Rectal smooth muscle tissue (tissue), 1 donor: Measurements from ENCODE around the gene STX1A.

Experiments used
- H3K27ac ChIP-seq: one replicate; pipeline ENCODE4 v1.7.0; 2013; ENCODE audit warnings: low read depth, low read length, inconsistent platforms
- H3K27me3 ChIP-seq: one replicate; pipeline ENCODE4 v1.7.0; 2013; ENCODE audit warnings: low read length; ENCODE audit not compliant: control insufficient read depth, insufficient read depth
- H3K36me3 ChIP-seq: one replicate; pipeline ENCODE4 v1.7.0; 2013; ENCODE audit warnings: low read length; ENCODE audit not compliant: control insufficient read depth, insufficient read depth
- H3K4me1 ChIP-seq: one replicate; pipeline ENCODE4 v1.7.0; 2013; ENCODE audit warnings: low read length; ENCODE audit not compliant: control insufficient read depth, insufficient read depth
- H3K4me3 ChIP-seq: one replicate; pipeline ENCODE4 v1.7.0; 2013; ENCODE audit warnings: low read length
- H3K9ac ChIP-seq: one replicate; pipeline ENCODE4 v1.7.0; 2013; ENCODE audit warnings: low read length

The STX1A gene

DNA sequence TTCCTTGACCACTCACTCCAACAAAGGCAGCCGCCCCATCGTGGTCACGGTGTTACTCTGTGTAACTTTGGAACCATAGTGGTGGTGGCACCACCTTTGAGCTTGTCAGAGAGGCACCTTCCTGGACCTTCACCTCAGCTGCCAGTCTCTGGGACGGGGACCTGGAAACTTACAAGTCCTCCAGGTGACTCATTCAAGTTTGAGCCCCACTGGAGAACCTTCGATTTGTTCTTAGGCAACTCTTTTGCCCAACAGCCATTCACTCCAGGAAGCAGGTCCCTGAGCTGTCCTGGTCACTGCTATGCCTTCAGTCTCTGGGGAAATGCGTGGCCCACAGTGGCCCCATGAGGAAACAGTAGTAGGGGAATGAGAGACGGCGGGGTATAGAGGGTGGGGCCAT lies 17.2 kb downstream of the STX1A start:
- no peak overlapping the region for H3K27ac ChIP-seq
- H3K36me3 ChIP-seq: peaks cover 20% of the 10 kb centered on the region
- H3K4me1 ChIP-seq: peaks cover 11% of the 10 kb centered on the region
- H3K27me3 ChIP-seq: no peaks in the 10 kb centered on the region
- H3K9ac ChIP-seq: no peak overlapping the region
- H3K4me3 ChIP-seq: no peak overlapping the region

DNA sequence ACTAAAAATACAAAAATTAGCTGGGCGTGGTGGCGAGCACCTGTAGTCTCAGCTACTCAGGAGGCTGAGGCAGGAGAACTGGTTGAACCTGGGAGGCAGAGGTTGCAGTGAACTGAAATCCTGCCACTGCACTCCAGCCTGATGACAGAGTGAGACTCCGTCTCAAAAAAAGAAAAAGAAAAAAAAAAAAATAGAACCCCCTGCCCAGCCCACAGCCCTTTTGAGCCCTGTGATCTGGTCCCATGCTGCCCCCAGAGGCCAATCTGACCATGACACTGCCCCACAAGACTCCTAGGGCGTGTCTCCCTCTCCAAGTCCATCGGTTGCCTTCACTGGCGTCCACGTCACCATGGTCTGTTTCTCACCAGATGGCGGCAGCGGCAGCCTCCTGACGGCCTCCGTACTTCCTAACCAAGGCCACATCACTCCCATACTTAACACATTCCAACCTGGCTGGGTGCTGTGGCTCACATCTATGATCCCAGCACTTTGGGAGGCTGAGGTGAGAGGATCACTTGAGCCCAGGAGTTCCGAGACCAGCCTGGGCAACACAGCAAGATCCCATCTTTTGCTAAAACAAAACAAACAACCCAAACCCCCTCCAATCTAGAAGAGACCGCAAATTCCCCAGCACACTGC lies 18.0 kb downstream of the STX1A start:
- Histone ChIP-seq H3K36me3 (peaks cover 27% of the 10 kb centered on the region), H3K4me1 (peaks cover 11% of the 10 kb centered on the region), H3K27me3 (no peaks in the 10 kb centered on the region), H3K4me3 (no peak overlapping the region), H3K27ac (no peak overlapping the region), H3K9ac (no peak overlapping the region)

DNA sequence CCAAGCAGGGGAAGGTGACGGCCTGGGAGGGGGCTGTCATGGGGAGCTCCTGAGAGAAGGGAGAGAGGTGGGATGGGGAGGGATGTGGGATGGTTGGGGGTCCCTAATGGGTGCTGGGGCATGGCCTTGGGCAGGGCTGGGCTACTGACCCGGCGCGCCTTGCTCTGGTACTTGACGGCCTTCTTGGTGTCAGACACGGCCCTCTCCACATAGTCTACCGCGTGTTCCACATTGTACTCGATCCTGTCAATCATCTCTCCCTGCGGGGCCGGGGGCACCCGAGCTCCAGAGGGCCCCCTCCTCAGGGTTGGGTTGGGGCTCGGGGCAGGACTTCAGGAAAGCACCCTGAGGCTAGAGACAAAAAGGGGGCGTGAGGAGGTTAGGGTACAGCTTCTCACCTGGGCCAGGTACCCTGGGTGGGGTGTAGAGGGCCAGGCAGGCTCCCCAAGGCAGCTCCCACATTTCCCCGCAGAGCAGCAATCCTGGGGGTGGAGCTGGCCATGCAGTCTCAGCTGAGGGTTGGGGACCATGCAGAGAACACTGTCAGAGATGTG lies 18.8 kb downstream of the STX1A start:
- H3K9ac ChIP-seq: no peak overlapping the region
- H3K4me1 ChIP-seq: peaks cover 11% of the 10 kb centered on the region
- H3K36me3 ChIP-seq: peaks cover 32% of the 10 kb centered on the region
- no peak overlapping the region for H3K4me3 ChIP-seq
- H3K27me3 ChIP-seq: no peaks in the 10 kb centered on the region
- no peak overlapping the region for H3K27ac ChIP-seq

DNA sequence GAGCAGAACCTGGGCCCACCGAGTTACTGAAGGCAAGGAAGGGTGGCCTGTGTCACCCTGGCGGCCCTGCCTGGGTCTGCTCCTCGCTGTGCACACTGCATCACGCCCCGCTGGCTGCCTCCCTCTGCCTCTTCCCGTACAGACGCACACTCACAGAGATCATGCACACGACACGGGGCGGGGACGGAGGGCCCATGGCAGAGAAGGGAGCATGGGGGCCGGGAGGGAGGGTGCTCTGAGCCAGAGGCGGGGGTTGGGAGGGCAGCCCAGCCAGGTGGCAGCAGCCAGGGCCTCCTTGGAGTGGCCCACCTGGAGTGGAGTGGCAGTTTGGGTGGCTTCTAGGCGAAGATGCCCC lies 19.4 kb downstream of the STX1A start:
- H3K27ac ChIP-seq: no peak overlapping the region
- H3K36me3 ChIP-seq: peaks cover 35% of the 10 kb centered on the region
- H3K27me3 ChIP-seq: no peaks in the 10 kb centered on the region
- H3K4me3 ChIP-seq: no peak overlapping the region
- no peak overlapping the region for H3K9ac ChIP-seq
- peaks cover 10% of the 10 kb centered on the region for H3K4me1 ChIP-seq

DNA sequence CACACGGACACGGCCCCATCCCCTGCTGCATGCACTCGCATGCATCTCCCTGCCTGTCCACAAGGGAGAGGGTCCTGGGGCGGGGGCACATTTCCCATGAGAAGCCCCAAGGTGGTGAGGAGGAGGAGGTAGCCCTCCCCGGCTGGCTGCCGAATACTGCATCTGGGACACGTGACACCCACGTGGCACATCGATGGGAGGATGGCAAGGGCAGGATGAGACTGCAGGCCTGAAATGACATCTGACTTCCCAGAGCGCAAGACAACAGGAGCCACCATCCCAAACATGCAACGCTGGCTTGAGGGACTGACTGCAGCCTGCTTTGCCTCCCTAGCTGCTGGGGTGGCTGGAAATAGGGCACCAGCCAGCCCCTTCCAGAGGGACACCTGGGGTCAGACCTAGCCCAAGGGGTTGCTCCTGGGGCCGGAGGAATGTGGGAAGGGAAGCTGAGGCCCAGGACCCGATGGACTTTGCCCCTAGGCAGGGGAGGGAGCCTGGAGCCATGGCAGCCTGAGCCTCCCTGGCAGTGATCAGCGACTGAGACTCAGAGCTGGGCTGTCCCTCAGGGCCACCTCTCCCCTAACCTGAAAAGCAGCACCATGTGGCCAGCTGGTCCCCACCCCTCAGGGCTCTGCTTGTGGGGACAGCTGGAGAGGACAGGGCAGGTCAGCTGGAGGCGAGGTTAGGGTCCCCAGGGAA lies 19.9 kb downstream of the STX1A start:
- Histone ChIP-seq H3K27ac (no peak overlapping the region), H3K27me3 (no peaks in the 10 kb centered on the region), H3K9ac (no peak overlapping the region), H3K4me3 (no peak overlapping the region), H3K36me3 (peaks cover 39% of the 10 kb centered on the region), H3K4me1 (peaks cover 5% of the 10 kb centered on the region)

DNA sequence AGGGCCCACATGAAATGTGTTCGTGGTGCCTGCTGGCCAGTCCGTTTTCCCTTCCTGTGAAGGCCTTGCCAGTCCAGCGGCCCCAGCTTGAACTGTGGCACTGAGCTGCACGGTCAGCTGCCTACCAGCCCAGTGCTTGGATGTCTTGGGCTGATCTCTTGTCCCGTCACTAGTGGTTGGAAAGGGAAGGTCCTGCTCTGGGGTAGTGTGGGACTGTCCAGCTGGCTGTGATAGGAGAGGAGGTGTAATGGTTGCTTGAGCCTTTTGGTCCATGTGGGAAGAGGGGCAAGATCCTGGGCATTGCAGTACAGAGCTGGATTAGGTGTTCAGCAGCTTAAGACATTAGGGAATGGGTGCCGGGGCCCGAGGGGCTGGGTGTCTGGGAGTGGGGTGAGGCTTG lies 21.1 kb downstream of the STX1A start:
- Histone ChIP-seq H3K4me1 (no peaks in the 10 kb centered on the region), H3K36me3 (peaks cover 49% of the 10 kb centered on the region), H3K9ac (no peak overlapping the region), H3K27ac (no peak overlapping the region), H3K27me3 (no peaks in the 10 kb centered on the region), H3K4me3 (no peak overlapping the region)

DNA sequence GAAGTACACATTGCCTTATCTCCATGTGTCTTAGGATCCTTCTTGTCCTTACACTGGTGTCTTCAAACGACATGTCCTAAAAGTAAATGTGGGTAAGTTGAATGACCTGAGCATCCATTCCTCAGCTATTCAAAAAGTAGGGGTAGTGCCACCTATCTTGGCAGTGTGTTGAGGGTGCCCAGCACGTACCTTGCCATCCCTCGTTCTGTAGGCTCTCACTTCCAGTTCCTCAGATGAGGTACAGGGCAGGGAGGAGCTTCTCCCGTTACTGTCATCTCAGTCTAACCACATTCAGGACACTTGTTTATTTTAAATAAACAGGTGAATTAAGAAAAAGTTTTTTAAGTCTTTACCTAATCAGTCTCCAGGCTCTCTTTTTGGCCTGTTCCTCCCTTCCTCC lies 23.1 kb downstream of the STX1A start:
- peaks cover 66% of the 10 kb centered on the region for H3K36me3 ChIP-seq
- no peak overlapping the region for H3K4me3 ChIP-seq
- H3K4me1 ChIP-seq: no peaks in the 10 kb centered on the region
- H3K27ac ChIP-seq: no peak overlapping the region
- no peaks in the 10 kb centered on the region for H3K27me3 ChIP-seq
- H3K9ac ChIP-seq: no peak overlapping the region

DNA sequence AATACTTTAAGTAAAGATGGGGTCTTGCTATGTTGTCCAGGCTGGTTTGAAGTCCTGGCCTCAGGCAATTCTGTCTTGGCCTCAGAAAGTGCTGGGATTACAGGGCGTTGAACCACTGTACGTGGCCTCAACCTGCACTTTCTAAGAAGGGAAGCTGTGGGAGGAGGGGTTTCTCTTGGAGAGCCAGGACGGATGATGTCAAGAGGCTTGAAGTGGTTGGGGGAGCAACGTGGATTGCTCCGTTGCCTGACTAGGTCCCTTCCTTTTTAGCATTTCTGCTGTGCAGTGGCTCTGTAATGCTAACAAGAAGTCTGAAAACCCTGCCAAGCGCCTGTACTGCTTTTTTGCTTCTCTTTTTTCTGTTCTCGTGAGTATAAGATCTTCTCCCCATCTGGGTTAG lies 28.8 kb downstream of the STX1A start:
- Histone ChIP-seq H3K9ac (no peak overlapping the region), H3K4me1 (no peaks in the 10 kb centered on the region), H3K36me3 (peaks cover 37% of the 10 kb centered on the region), H3K27me3 (no peaks in the 10 kb centered on the region), H3K27ac (no peak overlapping the region), H3K4me3 (no peak overlapping the region)

DNA sequence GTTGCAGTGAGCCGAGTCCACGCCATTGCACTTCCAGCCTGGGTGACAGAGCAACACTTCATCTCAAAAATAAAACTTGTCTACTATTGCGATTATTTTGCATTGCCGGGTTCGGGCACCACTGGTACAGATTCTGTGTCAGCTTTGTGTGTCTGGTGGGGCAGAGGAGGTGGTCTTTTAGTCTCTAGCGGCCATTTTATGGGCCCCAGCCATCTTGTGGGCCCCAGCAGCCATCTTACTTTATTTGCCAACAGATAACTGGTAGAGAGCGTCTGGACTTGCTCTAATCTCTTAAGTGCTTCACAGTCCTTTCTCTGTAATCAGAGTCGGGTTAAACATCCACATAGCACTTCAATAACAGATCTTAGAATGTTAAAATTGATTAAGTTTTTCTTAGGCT lies 31.2 kb downstream of the STX1A start:
- peaks cover 20% of the 10 kb centered on the region for H3K36me3 ChIP-seq
- H3K27ac ChIP-seq: no peak overlapping the region
- H3K9ac ChIP-seq: no peak overlapping the region
- peaks cover 5% of the 10 kb centered on the region for H3K4me1 ChIP-seq
- H3K27me3 ChIP-seq: no peaks in the 10 kb centered on the region
- no peak overlapping the region for H3K4me3 ChIP-seq

DNA sequence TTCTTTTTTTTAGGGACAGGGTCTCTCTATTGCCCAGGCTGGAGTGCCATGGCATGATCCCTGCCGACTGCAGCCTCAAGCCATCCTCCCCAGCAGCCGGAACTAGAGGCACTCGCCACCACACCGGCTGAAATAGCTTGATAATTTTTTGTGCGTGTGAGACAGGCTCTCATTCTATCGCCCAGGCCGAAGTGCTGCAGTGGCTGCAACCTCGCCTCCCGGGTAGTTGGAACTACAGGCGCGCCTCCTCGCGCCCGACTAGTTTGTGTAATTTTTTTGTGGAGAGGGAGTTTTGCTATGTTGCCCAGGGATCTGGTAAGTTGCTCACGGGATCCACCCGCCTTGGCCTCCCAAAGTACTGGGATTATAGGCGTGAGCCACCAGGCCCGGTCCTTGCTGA lies 34.2 kb downstream of the STX1A start:
- Histone ChIP-seq H3K36me3 (no peaks in the 10 kb centered on the region), H3K27me3 (no peaks in the 10 kb centered on the region), H3K9ac (no peak overlapping the region), H3K4me3 (no peak overlapping the region), H3K4me1 (peaks cover 18% of the 10 kb centered on the region), H3K27ac (no peak overlapping the region)

DNA sequence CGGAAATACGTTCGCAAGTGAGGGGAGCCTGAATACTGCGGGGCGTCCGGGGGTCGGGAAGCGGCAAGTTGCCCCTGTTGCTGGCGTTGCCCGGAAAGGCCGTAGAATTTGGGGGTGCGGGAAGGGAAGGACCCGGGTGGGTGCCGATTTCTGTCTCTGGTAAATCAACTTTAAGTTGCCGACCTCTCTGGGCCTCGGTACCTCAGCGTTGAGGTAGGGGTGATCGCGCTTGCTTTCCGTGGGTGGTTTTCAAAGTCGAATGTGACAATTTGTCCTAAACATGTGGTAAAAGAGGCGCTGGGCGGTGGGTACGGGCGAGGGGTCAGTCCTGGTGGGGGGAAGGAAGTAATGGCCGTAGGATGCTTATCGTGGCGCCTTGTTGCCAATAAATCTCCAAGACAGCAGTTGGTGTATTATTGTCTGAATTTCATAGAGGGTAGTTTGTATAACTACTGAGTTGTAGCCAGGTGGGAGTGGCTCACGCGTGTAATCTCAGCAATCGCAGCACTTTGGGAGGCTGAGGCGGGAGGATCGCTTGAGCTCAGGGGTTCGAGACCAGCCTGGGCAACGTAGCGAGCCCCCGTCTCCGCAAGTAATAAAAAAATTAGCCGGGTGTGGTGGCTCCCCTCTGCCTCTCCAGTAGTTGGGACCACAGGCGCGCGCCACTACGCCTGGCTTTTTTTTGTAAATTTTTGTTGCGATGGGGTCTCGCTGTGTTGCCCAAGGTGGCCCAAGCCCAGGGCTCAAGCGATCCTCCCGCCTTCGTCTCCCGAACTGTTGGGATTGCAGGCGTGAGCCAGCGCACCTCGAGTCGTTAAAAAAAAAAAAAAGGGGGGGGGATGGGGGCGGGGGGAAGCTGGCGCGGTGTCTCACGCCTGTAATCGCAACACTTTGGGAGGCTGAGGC lies 35.4 kb downstream of the STX1A start:
- H3K9ac ChIP-seq: peak overlapping the region; percentile 71
- peaks cover 7% of the 10 kb centered on the region for H3K36me3 ChIP-seq
- no peaks in the 10 kb centered on the region for H3K27me3 ChIP-seq
- peak overlapping the region; percentile 69 for H3K27ac ChIP-seq
- peak overlapping the region; percentile 90 for H3K4me3 ChIP-seq
- H3K4me1 ChIP-seq: peaks cover 18% of the 10 kb centered on the region

DNA sequence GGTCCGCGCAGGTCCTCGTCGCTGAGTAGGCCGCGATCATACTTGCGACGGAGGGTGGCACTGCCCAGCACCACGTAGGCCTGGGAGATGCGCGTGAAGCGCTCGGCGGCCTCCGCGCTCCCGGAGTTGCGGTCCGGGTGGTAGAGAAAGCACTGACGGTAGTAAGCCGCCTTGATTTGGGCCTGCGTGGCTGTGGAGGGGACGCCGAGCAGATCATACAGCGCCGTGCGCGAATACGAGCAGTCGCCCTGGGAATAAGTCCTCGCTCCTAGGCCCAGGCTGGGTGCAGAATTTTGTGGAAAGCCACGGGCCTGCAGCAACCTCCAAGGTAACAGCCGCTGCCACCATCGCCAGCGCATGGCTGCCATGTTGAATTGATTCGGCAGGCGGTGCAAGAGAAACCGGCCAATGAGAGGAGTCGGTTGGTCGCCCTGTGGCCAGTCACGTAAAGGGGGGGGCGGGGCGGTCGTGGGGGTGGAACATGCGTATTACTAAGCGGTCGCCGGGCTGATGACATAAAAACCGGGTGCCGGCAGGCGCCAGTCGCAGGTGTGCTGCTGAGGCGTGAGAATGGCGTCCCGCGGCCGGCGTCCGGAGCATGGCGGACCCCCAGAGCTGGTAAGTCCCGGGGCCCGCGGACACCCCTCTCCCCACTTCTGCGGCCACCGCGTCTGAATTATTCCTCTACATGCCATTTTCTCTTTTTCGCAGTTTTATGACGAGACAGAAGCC lies 36.2 kb downstream of the STX1A start, which contains the start of the genes BUD23 and DNAJC30:
BUD23 (plus strand) TSS at position 542 of the 732 bp plus-strand sequence; CDS start at position 571, 29 bp downstream.
DNAJC30 (minus strand) TSS at position 398 of the 732 bp plus-strand sequence; CDS start at position 368, 30 bp downstream.
- H3K4me1 ChIP-seq: peaks cover 18% of the 10 kb centered on the region
- H3K27me3 ChIP-seq: no peaks in the 10 kb centered on the region
- peak within 1 kb of the TSS; percentile 79 for H3K27ac ChIP-seq

More for the DNA sequence above, 36.2 kb downstream of the STX1A start, which contains the start of the genes BUD23 and DNAJC30:
- Histone ChIP-seq H3K4me3 (peak within 1 kb of the TSS; percentile 90), H3K36me3 (peaks cover 10% of the 10 kb centered on the region), H3K9ac (peak within 1 kb of the TSS; percentile 90)
